ENCODE measurements around the gene LPAR4. TPM values are rescaled to one million over a fixed set of nuclear protein-coding genes. Genes with fewer than 3 reads are reported as not detected.

The LPAR4 gene
- total and polyA plus RNA-seq, 10 donors: 0.10 to 0.39 (median 0.27) TPM; not detected in 6

DNA sequence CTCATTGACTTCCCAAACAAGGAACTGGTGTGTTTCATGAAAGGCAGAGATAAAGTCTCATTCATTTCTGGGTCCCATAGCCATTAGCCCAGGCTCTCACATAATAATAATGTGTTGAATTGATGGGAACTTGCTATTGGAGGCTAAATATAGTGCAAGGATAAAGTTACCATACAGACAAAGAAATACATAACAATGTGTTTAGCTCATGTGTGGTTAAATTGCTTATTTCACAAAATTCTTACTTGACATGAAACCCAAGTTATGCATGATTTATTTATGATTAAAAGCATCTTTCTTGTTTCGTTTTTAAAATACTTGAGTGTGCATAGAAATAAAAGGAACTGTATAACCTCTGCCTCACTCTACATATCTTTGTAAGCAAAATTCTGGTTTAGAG lies 37.3 kb upstream of the LPAR4 start:
- Histone ChIP-seq H3K27ac (no peak overlapping the region), H3K4me3 (no peak overlapping the region), H3K9me3 (no peaks in the 10 kb centered on the region), H3K4me1 (no peaks in the 10 kb centered on the region), H3K36me3 (no peaks in the 10 kb centered on the region), H3K27me3 (replicated peaks in 1 of 7) (no peaks in the 10 kb centered on the region)
- TF ChIP-seq POLR2A (IDR thresholded peaks at IDR 0.05): no peak
- 34 to 57% (median 43%) methylated on average over 1 of the region's 1 CpG for WGBS, 5 donors
- no peak for DNase-seq
- intact Hi-C loops (cut with DNase I; ENCODE audit: low total_unique reads): no loop called here

- DNase-seq: no peak
- Histone ChIP-seq H3K4me1 (no peaks in the 10 kb centered on the region), H3K36me3 (no peaks in the 10 kb centered on the region), H3K9me3 (peaks cover 0 to 6% (median 0%) of the 10 kb centered on the region in 8 donors), H3K4me3 (no peak overlapping the region), H3K27ac (no peak overlapping the region), H3K27me3 (replicated peaks in 1 of 7) (no peaks in the 10 kb centered on the region)
- WGBS, 5 donors: 50 to 83% (median 74%) methylated on average over 1 of the region's 1 CpG
- TF ChIP-seq CTCF (IDR thresholded peaks at IDR 0.05 in 8 of 11, conservative IDR thresholded peaks at IDR 0.05 in 3 of 11) (no peak), POLR2AphosphoS5 (IDR thresholded peaks at IDR 0.05) (no peak), POLR2A (IDR thresholded peaks at IDR 0.05) (no peak)
- intact Hi-C loops (cut with DNase I; ENCODE audit: low total_unique reads): no loop called here
Measured at GRCh38 chrX:78712336-78712735, 35.2 kb upstream of the LPAR4 start.

- no peak for DNase-seq
- H3K4me1 ChIP-seq: no peaks in the 10 kb centered on the region
- H3K9me3 ChIP-seq: peaks cover 0 to 8% (median 0%) of the 10 kb centered on the region in 8 donors
- no peak overlapping the region for H3K4me3 ChIP-seq
- no peak overlapping the region for H3K27ac ChIP-seq
- intact Hi-C loops (cut with DNase I; ENCODE audit: low total_unique reads): no loop called here
- H3K36me3 ChIP-seq: no peaks in the 10 kb centered on the region
- TF ChIP-seq POLR2AphosphoS5 (IDR thresholded peaks at IDR 0.05) (no peak), POLR2A (IDR thresholded peaks at IDR 0.05) (no peak), CTCF (IDR thresholded peaks at IDR 0.05 in 8 of 11, conservative IDR thresholded peaks at IDR 0.05 in 3 of 11) (no peak)
- no peaks in the 10 kb centered on the region for H3K27me3 ChIP-seq (replicated peaks in 1 of 7)
- 64 to 76% (median 72%) methylated on average over 2 of the region's 2 CpGs for WGBS, 5 donors
Measured at GRCh38 chrX:78725287-78725686, 22.2 kb upstream of the LPAR4 start.

- peaks cover 0 to 15% (median 0%) of the 10 kb centered on the region in 7 donors for H3K27me3 ChIP-seq (replicated peaks in 1 of 7)
- intact Hi-C loops (cut with DNase I; ENCODE audit: low total_unique reads): no loop called here
- no peaks in the 10 kb centered on the region for H3K36me3 ChIP-seq
- no peak overlapping the region for H3K27ac ChIP-seq
- no peaks in the 10 kb centered on the region for H3K9me3 ChIP-seq
- no peak overlapping the region for H3K4me3 ChIP-seq
- no peaks in the 10 kb centered on the region for H3K4me1 ChIP-seq
- TF ChIP-seq POLR2AphosphoS5 (IDR thresholded peaks at IDR 0.05) (no peak), CTCF (IDR thresholded peaks at IDR 0.05 in 8 of 11, conservative IDR thresholded peaks at IDR 0.05 in 3 of 11) (no peak), POLR2A (IDR thresholded peaks at IDR 0.05) (no peak)
- DNase-seq: no peak
Measured at GRCh38 chrX:78746496-78746895, 1.0 kb upstream of the LPAR4 start.

DNA sequence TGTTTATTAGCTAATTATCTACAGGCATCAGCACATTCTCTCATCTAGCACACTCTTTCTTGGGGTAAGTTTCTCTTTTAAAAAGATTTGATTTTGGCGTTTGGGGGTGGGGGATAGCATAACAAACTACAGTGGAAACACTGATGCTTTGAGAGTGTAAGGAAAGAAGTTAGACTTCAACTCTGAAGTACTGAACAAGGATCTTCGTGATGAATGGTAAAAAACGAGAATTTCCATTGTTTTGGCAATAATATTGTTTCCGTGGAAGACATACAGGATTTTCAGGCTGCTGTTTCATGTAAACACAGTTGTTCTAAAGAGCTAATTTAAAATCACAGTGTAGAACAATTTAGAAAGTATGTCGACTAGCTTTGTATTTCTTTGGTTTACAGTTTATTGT lies 451 bp downstream of the LPAR4 start:
- H3K27ac ChIP-seq: no peak overlapping the region
- no peaks in the 10 kb centered on the region for H3K36me3 ChIP-seq
- no peak for TF ChIP-seq POLR2A (IDR thresholded peaks at IDR 0.05)
- no peak for TF ChIP-seq POLR2AphosphoS5 (IDR thresholded peaks at IDR 0.05)
- no peaks in the 10 kb centered on the region for H3K4me1 ChIP-seq
- WGBS, 5 donors: 40 to 63% (median 56%) methylated on average over 5 of the region's 5 CpGs
- no peak for DNase-seq
- H3K9me3 ChIP-seq: no peaks in the 10 kb centered on the region
- intact Hi-C loops (cut with DNase I; ENCODE audit: low total_unique reads): no loop called here
- peaks cover 0 to 15% (median 0%) of the 10 kb centered on the region in 7 donors for H3K27me3 ChIP-seq (replicated peaks in 1 of 7)
- H3K4me3 ChIP-seq: peak overlapping the region in 1 of 8 donors; percentile 10
